Measurements from ENCODE around the gene GLCE. TPM values are rescaled to one million over a fixed set of nuclear protein-coding genes. Genes with fewer than 3 reads are reported as not detected.
A peak's percentile ranks its signal among the peaks of the same experiment; 100 is the strongest.

Gene GLCE
- total and polyA plus RNA-seq, 5 donors = 4.8 to 10.2 (median 8.8) TPM

GRCh38 chr15:69175536-69175935 is 15.1 kb downstream of the GLCE start:
- Histone ChIP-seq H3K9me3 (ENCODE audit: control insufficient read depth, low read length) (no peaks in the 10 kb centered on the region), H3K27me3 (ENCODE audit: control insufficient read depth, insufficient read depth) (no peaks in the 10 kb centered on the region), H3K4me3 (ENCODE audit: low read length) (no peak overlapping the region), H3K4me1 (ENCODE audit: control insufficient read depth, insufficient read depth, low read length) (peaks cover 2% of the 10 kb centered on the region), H3K27ac (ENCODE audit: low read length) (no peak overlapping the region)
- intact Hi-C loops (cut with DNase I) = no loop called here
- no peak for DNase-seq
- no peak for ATAC-seq

DNA sequence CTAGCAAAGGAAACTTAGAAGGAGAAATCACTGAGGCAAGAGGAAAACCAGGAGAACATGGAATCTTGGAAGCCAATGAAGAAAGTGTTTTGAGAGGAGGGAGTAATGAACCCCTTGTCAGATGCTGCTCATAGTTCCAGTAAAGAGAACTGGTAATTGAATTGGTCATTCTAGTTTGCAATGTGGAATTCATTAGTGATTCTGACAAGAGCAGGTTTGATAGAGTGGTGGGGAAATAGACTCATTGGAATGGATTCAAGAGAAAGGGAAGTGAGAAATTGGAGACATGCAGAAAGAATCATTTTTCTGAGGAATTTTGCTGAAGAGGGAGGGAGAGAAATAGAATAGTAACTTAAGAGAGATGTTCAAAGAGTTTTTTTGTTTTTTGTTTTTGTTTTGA is 21.0 kb downstream of the GLCE start:
- no peak overlapping the region for H3K27ac ChIP-seq (ENCODE audit: low read length)
- ATAC-seq = no peak
- intact Hi-C loops (cut with DNase I) = no loop called here

DNA sequence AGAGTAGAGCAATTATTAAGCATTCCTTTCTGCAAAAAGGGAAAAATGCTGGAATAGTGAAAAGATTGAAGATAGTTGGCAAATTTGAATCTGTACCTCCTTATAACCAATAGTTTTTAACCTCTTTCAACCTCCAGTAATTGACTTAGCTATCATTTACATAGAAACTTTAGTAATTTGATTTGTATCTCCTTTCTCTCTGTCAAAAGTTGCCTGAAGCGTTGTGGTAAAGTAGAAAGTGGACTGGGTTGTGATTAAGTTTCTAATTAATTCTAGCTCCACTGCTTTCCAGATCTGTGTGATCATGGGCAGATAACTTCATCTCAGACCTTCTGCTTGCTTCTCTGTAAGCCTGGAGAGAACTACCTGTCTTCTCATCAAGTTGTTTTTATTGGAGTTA is 24.8 kb downstream of the GLCE start:
- intact Hi-C loops (cut with DNase I) = no loop called here
- WGBS = 100% methylated on average over 1 of the region's 1 CpG
- no peak for ATAC-seq
- H3K27ac ChIP-seq (ENCODE audit: low read length) = no peak overlapping the region
- DNase-seq = no peak
- no peaks in the 10 kb centered on the region for H3K27me3 ChIP-seq (ENCODE audit: control insufficient read depth, insufficient read depth)
- no peak overlapping the region for H3K4me3 ChIP-seq (ENCODE audit: low read length)
- H3K9me3 ChIP-seq (ENCODE audit: control insufficient read depth, low read length) = no peaks in the 10 kb centered on the region
- peaks cover 2% of the 10 kb centered on the region for H3K4me1 ChIP-seq (ENCODE audit: control insufficient read depth, insufficient read depth, low read length)

More for the DNA sequence above, 21.0 kb downstream of the GLCE start:
- Histone ChIP-seq H3K27me3 (ENCODE audit: control insufficient read depth, insufficient read depth) (no peaks in the 10 kb centered on the region), H3K4me1 (ENCODE audit: control insufficient read depth, insufficient read depth, low read length) (peaks cover 2% of the 10 kb centered on the region), H3K9me3 (ENCODE audit: control insufficient read depth, low read length) (no peaks in the 10 kb centered on the region), H3K4me3 (ENCODE audit: low read length) (no peak overlapping the region)
- DNase-seq = no peak

DNA sequence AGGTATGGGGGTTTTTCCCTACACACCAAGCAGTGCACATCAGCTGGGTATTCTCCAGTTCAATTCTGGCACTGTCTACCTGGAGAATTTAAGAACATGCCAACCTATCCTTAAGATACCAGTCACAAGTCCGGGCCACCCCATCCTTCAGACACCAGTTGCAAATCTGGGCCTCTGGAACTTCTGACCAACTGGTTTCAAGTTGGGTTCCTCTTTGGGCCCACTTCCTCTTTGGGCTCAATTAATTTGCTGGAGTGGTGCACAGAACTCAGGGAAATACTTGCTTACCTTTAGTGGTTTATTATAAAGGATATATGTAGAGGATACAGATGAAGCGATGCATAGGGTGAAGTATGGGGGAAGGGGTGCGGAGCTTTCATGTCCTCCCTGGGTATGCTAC is 25.3 kb downstream of the GLCE start:
- H3K27ac ChIP-seq (ENCODE audit: low read length) = no peak overlapping the region
- H3K9me3 ChIP-seq (ENCODE audit: control insufficient read depth, low read length) = no peaks in the 10 kb centered on the region
- peak in 1 of 3 donors; percentile 33 for DNase-seq
- no peak overlapping the region for H3K4me3 ChIP-seq (ENCODE audit: low read length)
- H3K4me1 ChIP-seq (ENCODE audit: control insufficient read depth, insufficient read depth, low read length) = no peaks in the 10 kb centered on the region
- 95% methylated on average over 3 of the region's 3 CpGs for WGBS
- H3K27me3 ChIP-seq (ENCODE audit: control insufficient read depth, insufficient read depth) = no peaks in the 10 kb centered on the region
- ATAC-seq = no peak
- intact Hi-C loops (cut with DNase I) = no loop called here

GRCh38 chr15:69189157-69189556 is 28.7 kb downstream of the GLCE start:
- intact Hi-C loops (cut with DNase I) = no loop called here
- DNase-seq = no peak

GRCh38 chr15:69190091-69190490 is 29.7 kb downstream of the GLCE start:
- no peaks in the 10 kb centered on the region for H3K27me3 ChIP-seq (ENCODE audit: control insufficient read depth, insufficient read depth)
- no peaks in the 10 kb centered on the region for H3K9me3 ChIP-seq (ENCODE audit: control insufficient read depth, low read length)
- no peak overlapping the region for H3K4me3 ChIP-seq (ENCODE audit: low read length)
- DNase-seq (no peak), ATAC-seq (no peak)
- intact Hi-C loops (cut with DNase I) = no loop called here
- no peak overlapping the region for H3K27ac ChIP-seq (ENCODE audit: low read length)
- H3K4me1 ChIP-seq (ENCODE audit: control insufficient read depth, insufficient read depth, low read length) = peaks cover 2% of the 10 kb centered on the region

More at GRCh38 chr15:69189157-69189556, 28.7 kb downstream of the GLCE start:
- Histone ChIP-seq H3K4me1 (ENCODE audit: control insufficient read depth, insufficient read depth, low read length) (peaks cover 2% of the 10 kb centered on the region), H3K27ac (ENCODE audit: low read length) (no peak overlapping the region), H3K4me3 (ENCODE audit: low read length) (no peak overlapping the region), H3K9me3 (ENCODE audit: control insufficient read depth, low read length) (no peaks in the 10 kb centered on the region), H3K27me3 (ENCODE audit: control insufficient read depth, insufficient read depth) (no peaks in the 10 kb centered on the region)
- WGBS = 94% methylated on average over 6 of the region's 6 CpGs
- no peak for ATAC-seq

DNA sequence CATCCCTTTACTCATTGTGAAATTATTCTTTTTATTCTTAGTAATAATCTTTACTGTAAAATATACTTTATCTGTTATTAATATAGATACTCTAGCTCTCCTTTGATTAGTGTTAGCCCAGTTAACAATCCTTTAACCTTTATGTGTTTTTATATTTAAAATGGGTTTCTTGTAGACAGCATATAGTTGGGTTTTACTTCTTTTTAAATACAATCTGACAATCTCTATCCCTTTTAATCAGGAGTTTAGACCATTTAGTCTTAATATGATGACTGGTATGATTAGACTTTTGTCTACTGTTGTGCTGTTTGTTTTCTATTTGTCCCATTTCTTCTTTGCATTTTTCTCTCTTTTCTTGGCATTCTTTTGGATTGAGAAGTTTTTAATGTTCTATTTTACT is 30.1 kb downstream of the GLCE start:
- ATAC-seq (no peak), DNase-seq (no peak)
- intact Hi-C loops (cut with DNase I) = no loop called here
- H3K4me1 ChIP-seq (ENCODE audit: control insufficient read depth, insufficient read depth, low read length) = peaks cover 2% of the 10 kb centered on the region
- no peaks in the 10 kb centered on the region for H3K27me3 ChIP-seq (ENCODE audit: control insufficient read depth, insufficient read depth)
- H3K4me3 ChIP-seq (ENCODE audit: low read length) = no peak overlapping the region
- no peaks in the 10 kb centered on the region for H3K9me3 ChIP-seq (ENCODE audit: control insufficient read depth, low read length)
- H3K27ac ChIP-seq (ENCODE audit: low read length) = no peak overlapping the region

DNA sequence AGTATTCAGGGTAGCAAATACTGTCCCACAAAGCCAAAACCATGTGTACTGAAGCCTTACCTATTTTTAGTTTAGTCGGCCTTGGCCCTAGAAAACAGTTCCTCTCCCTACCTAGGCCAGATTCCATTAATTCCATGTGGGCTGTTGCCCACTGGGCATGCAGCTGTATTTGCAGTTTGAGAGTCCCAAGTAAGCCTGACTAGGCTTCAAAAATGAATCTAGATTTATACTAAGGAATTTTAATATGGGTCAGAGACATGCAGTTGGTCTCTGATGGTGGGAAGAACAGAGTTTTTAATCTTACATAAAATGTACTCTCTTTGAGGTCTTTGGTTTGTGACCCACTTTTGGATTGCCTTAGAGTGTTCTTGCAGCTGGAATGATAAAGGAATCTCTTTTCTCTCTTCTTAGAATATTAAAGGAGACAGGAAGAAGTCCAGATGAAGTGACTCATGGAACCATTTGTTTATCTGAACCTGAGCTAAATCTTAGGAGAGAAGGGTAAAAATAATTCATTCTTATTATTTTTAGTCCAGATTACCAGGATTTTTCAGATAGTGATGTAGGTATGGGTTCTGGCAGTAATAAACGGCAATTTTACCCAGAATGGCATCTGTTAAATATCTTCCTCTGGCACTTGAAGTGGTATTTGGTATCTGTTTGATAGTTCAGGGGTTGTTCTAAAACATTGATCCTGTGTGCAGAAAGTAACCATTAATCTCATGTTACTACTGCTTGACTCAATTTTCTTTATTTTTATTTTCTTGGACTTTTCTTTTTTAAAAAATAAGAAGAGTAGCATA is 33.8 kb downstream of the GLCE start:
- DNase-seq = no peak
- H3K9me3 ChIP-seq (ENCODE audit: control insufficient read depth, low read length) = no peaks in the 10 kb centered on the region
- peaks cover 2% of the 10 kb centered on the region for H3K4me1 ChIP-seq (ENCODE audit: control insufficient read depth, insufficient read depth, low read length)
- intact Hi-C loops (cut with DNase I) = no loop called here
- H3K27me3 ChIP-seq (ENCODE audit: control insufficient read depth, insufficient read depth) = no peaks in the 10 kb centered on the region
- 21% methylated on average over 2 of the region's 2 CpGs for WGBS
- H3K27ac ChIP-seq (ENCODE audit: low read length) = no peak overlapping the region
- no peak for ATAC-seq
- H3K4me3 ChIP-seq (ENCODE audit: low read length) = no peak overlapping the region

DNA sequence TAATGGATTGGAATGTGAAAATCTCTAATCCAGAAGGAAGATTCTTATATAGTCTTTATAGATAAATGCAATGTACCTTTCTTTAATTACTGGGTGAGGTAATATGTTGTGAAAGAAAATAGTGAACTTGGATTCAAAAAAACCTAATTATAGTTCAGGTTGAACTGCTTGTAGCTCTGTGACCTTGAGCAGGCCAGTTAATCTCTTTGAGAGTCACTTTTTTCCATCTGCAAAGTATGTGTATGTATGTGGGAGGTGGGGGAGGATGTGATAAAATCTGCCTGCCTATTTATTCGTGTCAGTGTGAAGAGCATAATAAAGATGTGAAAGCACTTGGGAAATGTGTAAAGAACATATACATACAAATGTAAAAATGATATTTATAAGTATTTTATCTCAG is 34.4 kb downstream of the GLCE start:
- no peak overlapping the region for H3K4me3 ChIP-seq (ENCODE audit: low read length)
- H3K9me3 ChIP-seq (ENCODE audit: control insufficient read depth, low read length) = no peaks in the 10 kb centered on the region
- no peaks in the 10 kb centered on the region for H3K27me3 ChIP-seq (ENCODE audit: control insufficient read depth, insufficient read depth)
- peaks cover 2% of the 10 kb centered on the region for H3K4me1 ChIP-seq (ENCODE audit: control insufficient read depth, insufficient read depth, low read length)
- no peak overlapping the region for H3K27ac ChIP-seq (ENCODE audit: low read length)
- 13% methylated on average over 1 of the region's 1 CpG for WGBS
- ATAC-seq = peak in 1 of 2 donors; percentile 56
- DNase-seq = no peak
- intact Hi-C loops (cut with DNase I) = no loop called here

DNA sequence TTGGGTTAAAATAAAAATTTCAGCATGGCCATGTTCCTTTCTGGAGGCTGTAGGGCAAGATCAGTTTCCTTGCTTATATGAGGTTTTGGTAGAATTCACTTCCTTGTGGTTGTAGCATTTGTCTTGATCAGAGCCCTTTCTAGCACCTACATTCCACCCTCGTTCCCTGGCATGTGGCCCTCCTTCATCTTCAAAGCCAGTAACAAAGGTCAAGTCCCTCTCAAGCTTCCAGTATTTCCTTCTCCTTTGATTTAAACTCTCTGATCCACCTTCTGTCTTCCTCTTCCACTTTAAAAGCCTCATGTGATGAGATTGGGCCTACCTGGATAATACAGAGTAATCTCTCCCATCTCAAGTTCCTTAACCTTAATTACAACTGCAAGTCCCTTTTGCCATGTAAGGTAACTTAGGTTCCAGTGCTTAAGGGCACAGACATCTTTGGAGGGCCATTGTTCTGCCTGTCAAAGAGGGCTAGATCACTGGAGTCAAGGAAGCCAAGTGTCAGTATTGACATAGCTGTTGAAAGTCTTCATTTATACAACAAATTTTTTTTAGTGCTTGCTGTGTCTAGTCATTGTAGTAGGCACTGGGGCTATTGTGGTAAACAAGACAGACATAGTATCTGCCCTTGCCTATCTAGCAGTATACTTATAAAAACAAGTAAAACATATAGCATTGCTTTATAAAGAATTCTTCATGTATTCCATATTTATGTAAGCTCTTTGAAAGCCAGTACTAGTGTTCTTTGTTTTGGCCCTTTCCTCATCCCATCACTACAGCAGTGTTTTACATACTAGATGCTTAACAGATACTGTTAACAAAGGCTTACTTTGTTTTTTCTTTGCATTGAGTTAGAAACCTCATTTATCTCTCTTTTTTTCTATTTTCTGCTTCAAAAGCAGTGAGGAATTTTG is 40.7 kb downstream of the GLCE start:
- Histone ChIP-seq H3K27me3 (ENCODE audit: control insufficient read depth, insufficient read depth) (no peaks in the 10 kb centered on the region), H3K9me3 (ENCODE audit: control insufficient read depth, low read length) (no peaks in the 10 kb centered on the region), H3K4me3 (ENCODE audit: low read length) (no peak overlapping the region), H3K4me1 (ENCODE audit: control insufficient read depth, insufficient read depth, low read length) (no peaks in the 10 kb centered on the region), H3K27ac (ENCODE audit: low read length) (no peak overlapping the region)
- no peak for DNase-seq
- ATAC-seq = no peak
- WGBS = 77% methylated on average over 1 of the region's 1 CpG
- intact Hi-C loops (cut with DNase I) = no loop called here

- DNase-seq = no peak
These were observed 45.6 kb downstream of the GLCE start for GRCh38 chr15:69206079-69206478.

More at GRCh38 chr15:69206079-69206478, 45.6 kb downstream of the GLCE start:
- Histone ChIP-seq H3K4me1 (ENCODE audit: control insufficient read depth, insufficient read depth, low read length) (no peaks in the 10 kb centered on the region), H3K27ac (ENCODE audit: low read length) (no peak overlapping the region), H3K9me3 (ENCODE audit: control insufficient read depth, low read length) (no peaks in the 10 kb centered on the region), H3K27me3 (ENCODE audit: control insufficient read depth, insufficient read depth) (no peaks in the 10 kb centered on the region), H3K4me3 (ENCODE audit: low read length) (no peak overlapping the region)
- no peak for ATAC-seq
- intact Hi-C loops (cut with DNase I) = no loop called here
- WGBS = 38% methylated on average over 1 of the region's 1 CpG
